ENCODE data around the gene MPP3. TPM values are rescaled to one million over a fixed set of nuclear protein-coding genes. Genes with fewer than 3 reads are reported as not detected.

The MPP3 gene
- total RNA-seq, 1 experiment from 2014 or later = 19.9 TPM

DNA sequence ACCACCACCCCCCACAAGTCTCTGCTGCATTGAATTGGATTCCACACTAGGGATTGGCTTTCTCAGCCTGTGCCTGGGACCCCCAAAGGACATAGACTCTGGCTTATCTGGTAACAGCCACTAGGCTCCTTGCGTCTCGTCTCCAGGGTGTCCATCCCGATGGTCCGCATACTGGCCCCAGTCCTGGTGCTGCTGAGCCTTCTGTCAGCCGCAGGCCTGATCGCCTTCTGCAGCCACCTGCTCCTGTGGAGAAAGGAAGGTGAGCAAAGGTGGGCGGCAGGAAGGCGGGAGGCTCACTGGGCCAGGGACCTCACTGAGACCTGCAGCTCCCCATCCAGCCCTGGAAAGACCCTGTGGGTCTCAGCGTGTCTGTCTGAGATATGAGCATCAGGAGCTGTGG lies 22.1 kb upstream of the MPP3 start:
- intact Hi-C loops (cut with micrococcal nuclease; ENCODE audit: unreplicated experiment) = no loop called here
- CTCF ChIA-PET = interaction anchor here (0.5 to 1.2 kb wide), 4 partner anchors 8 to 1607 kb away, joined by 3 to 9 read pairs (median 4); partner anchors contain the start of gene CD300LG
- TF ChIP-seq, protein P1, sequence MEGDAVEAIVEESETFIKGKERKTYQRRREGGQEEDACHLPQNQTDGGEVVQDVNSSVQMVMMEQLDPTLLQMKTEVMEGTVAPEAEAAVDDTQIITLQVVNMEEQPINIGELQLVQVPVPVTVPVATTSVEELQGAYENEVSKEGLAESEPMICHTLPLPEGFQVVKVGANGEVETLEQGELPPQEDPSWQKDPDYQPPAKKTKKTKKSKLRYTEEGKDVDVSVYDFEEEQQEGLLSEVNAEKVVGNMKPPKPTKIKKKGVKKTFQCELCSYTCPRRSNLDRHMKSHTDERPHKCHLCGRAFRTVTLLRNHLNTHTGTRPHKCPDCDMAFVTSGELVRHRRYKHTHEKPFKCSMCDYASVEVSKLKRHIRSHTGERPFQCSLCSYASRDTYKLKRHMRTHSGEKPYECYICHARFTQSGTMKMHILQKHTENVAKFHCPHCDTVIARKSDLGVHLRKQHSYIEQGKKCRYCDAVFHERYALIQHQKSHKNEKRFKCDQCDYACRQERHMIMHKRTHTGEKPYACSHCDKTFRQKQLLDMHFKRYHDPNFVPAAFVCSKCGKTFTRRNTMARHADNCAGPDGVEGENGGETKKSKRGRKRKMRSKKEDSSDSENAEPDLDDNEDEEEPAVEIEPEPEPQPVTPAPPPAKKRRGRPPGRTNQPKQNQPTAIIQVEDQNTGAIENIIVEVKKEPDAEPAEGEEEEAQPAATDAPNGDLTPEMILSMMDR (IDR thresholded peaks at IDR 0.05; ENCODE audit: unreplicated experiment) = no peak

DNA sequence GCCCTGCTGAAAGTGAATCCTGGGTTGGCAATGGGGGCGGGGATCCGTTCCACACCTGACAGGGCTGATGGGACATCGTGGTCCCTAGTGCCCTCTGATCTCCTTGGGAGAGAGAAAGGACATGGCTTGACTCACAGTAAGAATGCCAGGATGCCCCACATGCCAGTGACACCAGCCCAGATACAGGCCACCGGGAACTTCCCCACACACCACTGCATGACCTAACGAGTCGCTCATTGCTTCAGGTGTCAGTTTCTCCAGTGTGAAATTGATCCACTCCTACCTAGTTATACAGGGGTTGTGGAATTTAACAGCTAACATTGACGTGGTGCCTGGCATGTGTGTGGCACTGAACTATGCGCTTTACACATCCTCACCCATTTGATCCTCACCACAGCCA lies 21.6 kb upstream of the MPP3 start:
- peaks cover 9% of the 10 kb centered on the region for H3K36me3 Mint-ChIP-seq (ENCODE audit: insufficient read depth, unreplicated experiment)
- peaks cover 100% of the 10 kb centered on the region for H3K27me3 Mint-ChIP-seq (ENCODE audit: unreplicated experiment)
- H3K4me1 Mint-ChIP-seq (ENCODE audit: low read depth, unreplicated experiment) = no peaks in the 10 kb centered on the region
- TF ChIP-seq, protein P1 (IDR thresholded peaks at IDR 0.05; ENCODE audit: unreplicated experiment) = no peak
- no peak for DNase-seq
- no TSS peak for BruUV-seq (replicated peaks)
- no peak overlapping the region for H3K4me3 Mint-ChIP-seq (ENCODE audit: low read depth, unreplicated experiment)
- CTCF ChIA-PET = interaction anchor here (0.9 to 1.2 kb wide), 2 partner anchors 7 to 9 kb away, joined by 3 to 4 read pairs; partner anchors contain the start of gene CD300LG
- H3K9me3 Mint-ChIP-seq (ENCODE audit: low read depth, unreplicated experiment) = no peaks in the 10 kb centered on the region
- intact Hi-C loops (cut with micrococcal nuclease; ENCODE audit: unreplicated experiment) = no loop called here
- no peak overlapping the region for H3K27ac Mint-ChIP-seq (ENCODE audit: unreplicated experiment)

More for the DNA sequence above, 22.1 kb upstream of the MPP3 start:
- Mint-ChIP-seq H3K4me3 (ENCODE audit: low read depth, unreplicated experiment) (no peak overlapping the region), H3K27ac (ENCODE audit: unreplicated experiment) (no peak overlapping the region), H3K36me3 (ENCODE audit: insufficient read depth, unreplicated experiment) (peaks cover 9% of the 10 kb centered on the region), H3K4me1 (ENCODE audit: low read depth, unreplicated experiment) (no peaks in the 10 kb centered on the region), H3K9me3 (ENCODE audit: low read depth, unreplicated experiment) (no peaks in the 10 kb centered on the region), H3K27me3 (ENCODE audit: unreplicated experiment) (peaks cover 100% of the 10 kb centered on the region)
- no TSS peak for BruUV-seq (replicated peaks)
- no peak for DNase-seq

DNA sequence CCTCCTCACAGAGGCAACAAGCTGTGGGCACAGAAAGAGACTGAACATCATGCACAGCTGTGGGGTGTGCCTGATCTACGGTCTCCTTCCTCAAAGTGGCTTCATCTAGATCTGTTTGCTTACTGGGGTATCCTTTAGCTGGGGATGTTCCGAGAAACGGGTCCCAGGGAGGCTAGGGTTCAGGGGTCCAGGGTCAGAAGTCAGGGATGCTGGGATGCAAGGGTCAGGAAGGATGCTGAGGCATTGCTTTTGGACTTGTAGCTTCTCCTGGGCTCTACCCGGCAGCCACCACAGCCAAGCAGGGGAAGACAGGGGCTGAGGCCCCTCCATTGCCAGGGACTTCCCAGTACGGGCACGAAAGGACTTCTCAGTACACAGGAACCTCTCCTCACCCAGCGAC lies 20.6 kb upstream of the MPP3 start:
- Mint-ChIP-seq H3K27me3 (ENCODE audit: unreplicated experiment) (peaks cover 100% of the 10 kb centered on the region), H3K4me3 (ENCODE audit: low read depth, unreplicated experiment) (no peak overlapping the region), H3K36me3 (ENCODE audit: insufficient read depth, unreplicated experiment) (peaks cover 9% of the 10 kb centered on the region), H3K4me1 (ENCODE audit: low read depth, unreplicated experiment) (no peaks in the 10 kb centered on the region), H3K9me3 (ENCODE audit: low read depth, unreplicated experiment) (no peaks in the 10 kb centered on the region), H3K27ac (ENCODE audit: unreplicated experiment) (no peak overlapping the region)
- no peak for DNase-seq
- TF ChIP-seq, protein P1 (IDR thresholded peaks at IDR 0.05; ENCODE audit: unreplicated experiment) = no peak
- CTCF ChIA-PET = interaction anchor here (0.5 kb wide), 1 partner anchor 121 kb away, joined by 3 read pairs; no protein-coding TSS in a partner anchor
- intact Hi-C loops (cut with micrococcal nuclease; ENCODE audit: unreplicated experiment) = no loop called here
- no TSS peak for BruUV-seq (replicated peaks)

DNA sequence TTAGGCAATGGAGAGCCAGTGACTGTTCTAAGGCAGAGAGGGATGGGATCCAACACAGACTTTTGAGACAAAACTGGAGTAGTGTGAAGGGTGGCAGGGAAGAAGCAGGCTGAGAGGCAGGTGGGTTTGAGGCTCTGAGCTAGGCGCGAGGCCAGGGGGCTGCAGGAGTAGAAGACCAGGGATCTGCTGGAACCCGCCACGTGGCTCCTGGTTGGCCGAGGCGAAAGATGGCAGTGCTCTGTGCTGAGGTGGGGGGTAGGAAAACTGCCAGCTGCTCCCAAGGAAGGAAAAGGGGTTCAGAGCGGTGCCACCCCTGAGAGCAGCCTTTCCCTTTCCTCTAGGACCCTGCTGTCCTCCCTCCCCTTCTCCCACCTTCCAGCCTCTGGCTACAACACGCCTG lies 19.6 kb upstream of the MPP3 start:
- H3K27me3 Mint-ChIP-seq (ENCODE audit: unreplicated experiment) = peaks cover 100% of the 10 kb centered on the region
- intact Hi-C loops (cut with micrococcal nuclease; ENCODE audit: unreplicated experiment) = no loop called here
- CTCF ChIA-PET = no interaction called here

More for the DNA sequence above, 19.6 kb upstream of the MPP3 start:
- Mint-ChIP-seq H3K9me3 (ENCODE audit: low read depth, unreplicated experiment) (no peaks in the 10 kb centered on the region), H3K36me3 (ENCODE audit: insufficient read depth, unreplicated experiment) (peaks cover 5% of the 10 kb centered on the region), H3K27ac (ENCODE audit: unreplicated experiment) (no peak overlapping the region), H3K4me3 (ENCODE audit: low read depth, unreplicated experiment) (no peak overlapping the region), H3K4me1 (ENCODE audit: low read depth, unreplicated experiment) (no peaks in the 10 kb centered on the region)
- BruUV-seq (replicated peaks) = no TSS peak
- TF ChIP-seq, protein P1 (IDR thresholded peaks at IDR 0.05; ENCODE audit: unreplicated experiment) = no peak
- DNase-seq = no peak

All from Calu3 (cell line).